ENCODE data around the gene CAMTA1. TPM values are rescaled to one million over a fixed set of nuclear protein-coding genes. Genes with fewer than 3 reads are reported as not detected.

The CAMTA1 gene
- total and polyA plus RNA-seq, 12 donors: 123 to 265 (median 142) TPM

DNA sequence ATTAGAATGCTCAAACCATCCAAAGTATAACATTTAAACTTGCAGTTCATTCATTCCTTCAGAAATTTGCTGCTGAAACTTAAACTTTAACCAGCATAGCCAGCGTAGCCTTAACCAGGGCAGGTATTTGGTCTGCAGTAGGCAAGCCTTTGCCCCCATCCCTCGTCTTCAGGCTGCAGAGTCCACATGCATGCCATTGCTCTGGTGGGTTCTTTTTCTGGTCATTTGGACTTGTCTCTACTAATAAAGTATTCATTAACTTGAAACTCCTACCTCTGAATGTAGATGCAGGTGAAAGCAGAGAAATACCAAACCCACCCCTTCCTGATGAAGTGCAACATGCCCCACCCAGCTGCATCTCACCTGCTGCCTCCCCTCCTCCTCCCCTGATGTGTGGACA, 100.2 kb downstream of the CAMTA1 start:
- DNase-seq: no peak
- TF ChIP-seq, protein P1, sequence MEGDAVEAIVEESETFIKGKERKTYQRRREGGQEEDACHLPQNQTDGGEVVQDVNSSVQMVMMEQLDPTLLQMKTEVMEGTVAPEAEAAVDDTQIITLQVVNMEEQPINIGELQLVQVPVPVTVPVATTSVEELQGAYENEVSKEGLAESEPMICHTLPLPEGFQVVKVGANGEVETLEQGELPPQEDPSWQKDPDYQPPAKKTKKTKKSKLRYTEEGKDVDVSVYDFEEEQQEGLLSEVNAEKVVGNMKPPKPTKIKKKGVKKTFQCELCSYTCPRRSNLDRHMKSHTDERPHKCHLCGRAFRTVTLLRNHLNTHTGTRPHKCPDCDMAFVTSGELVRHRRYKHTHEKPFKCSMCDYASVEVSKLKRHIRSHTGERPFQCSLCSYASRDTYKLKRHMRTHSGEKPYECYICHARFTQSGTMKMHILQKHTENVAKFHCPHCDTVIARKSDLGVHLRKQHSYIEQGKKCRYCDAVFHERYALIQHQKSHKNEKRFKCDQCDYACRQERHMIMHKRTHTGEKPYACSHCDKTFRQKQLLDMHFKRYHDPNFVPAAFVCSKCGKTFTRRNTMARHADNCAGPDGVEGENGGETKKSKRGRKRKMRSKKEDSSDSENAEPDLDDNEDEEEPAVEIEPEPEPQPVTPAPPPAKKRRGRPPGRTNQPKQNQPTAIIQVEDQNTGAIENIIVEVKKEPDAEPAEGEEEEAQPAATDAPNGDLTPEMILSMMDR (IDR thresholded peaks at IDR 0.05): no peak
- intact Hi-C loops (cut with DNase I): loop anchor here in 6 of 10 donors (5.0 to 10.0 kb wide), 5 partner anchors 88 to 163 kb away; no protein-coding TSS in a partner anchor
- no peak overlapping the region for H3K4me3 ChIP-seq
- WGBS, 2 donors: 95 to 97% methylated on average over 2 of the region's 2 CpGs
- H3K27me3 ChIP-seq: no peaks in the 10 kb centered on the region
- H3K27ac ChIP-seq: no peak overlapping the region
- H3K4me1 ChIP-seq: peaks cover 0 to 9% (median 6%) of the 10 kb centered on the region in 9 donors
- no peak for ATAC-seq
- no peaks in the 10 kb centered on the region for H3K9me3 ChIP-seq
- H3K36me3 ChIP-seq: peaks cover 0 to 13% (median 0%) of the 10 kb centered on the region in 9 donors

DNA sequence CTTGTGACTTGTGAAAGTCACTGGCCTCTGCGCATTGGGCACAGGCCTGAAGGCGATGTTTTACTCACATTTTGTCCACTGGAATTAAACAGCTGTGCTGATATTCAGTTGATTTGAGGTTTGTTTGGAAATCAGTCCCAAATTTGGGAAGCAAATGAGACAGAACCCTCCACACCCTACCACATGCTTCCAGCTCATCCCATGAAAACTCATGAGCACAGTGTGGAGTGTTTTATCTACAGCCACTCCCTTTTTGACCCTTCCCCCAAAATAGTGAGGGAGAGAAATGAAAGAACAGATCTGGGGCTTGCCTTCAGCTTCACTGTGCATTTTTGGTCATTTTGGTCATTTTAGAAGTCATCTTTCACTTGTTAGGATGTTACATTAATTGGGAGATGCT, 101.3 kb downstream of the CAMTA1 start:
- Histone ChIP-seq H3K4me3 (no peak overlapping the region), H3K9me3 (no peaks in the 10 kb centered on the region), H3K4me1 (peaks cover 0 to 9% (median 6%) of the 10 kb centered on the region in 9 donors), H3K36me3 (peaks cover 0 to 12% (median 0%) of the 10 kb centered on the region in 9 donors), H3K27me3 (no peaks in the 10 kb centered on the region), H3K27ac (no peak overlapping the region)
- no peak for DNase-seq
- intact Hi-C loops (cut with DNase I): loop anchor here in 6 of 10 donors (5.0 to 10.0 kb wide), 5 partner anchors 89 to 164 kb away; no protein-coding TSS in a partner anchor
- TF ChIP-seq, protein P1 (IDR thresholded peaks at IDR 0.05): no peak
- WGBS, 2 donors: 95 to 97% methylated on average over 2 of the region's 2 CpGs
- no peak for ATAC-seq

DNA sequence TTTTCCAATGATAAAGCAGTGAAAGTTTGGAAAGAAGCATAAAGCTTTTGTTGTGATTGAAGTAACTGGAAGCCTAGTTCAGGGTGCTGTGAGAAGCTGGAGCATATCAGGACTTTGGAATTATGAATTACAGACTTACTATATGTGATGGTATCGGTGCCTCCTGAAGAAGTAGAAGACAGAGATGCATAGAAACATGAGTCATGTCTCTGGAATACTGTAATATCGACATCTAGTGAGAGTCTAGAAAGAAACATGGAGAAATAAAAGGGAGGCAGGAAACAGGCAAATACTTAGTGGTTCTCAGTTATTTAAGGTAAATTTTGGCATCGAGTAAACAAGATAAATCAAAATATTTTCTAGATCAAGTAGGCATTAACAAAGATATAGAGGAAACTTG, 103.0 kb downstream of the CAMTA1 start:
- Histone ChIP-seq H3K4me1 (peaks cover 0 to 9% (median 6%) of the 10 kb centered on the region in 9 donors), H3K27me3 (no peaks in the 10 kb centered on the region), H3K27ac (no peak overlapping the region), H3K36me3 (peaks cover 0 to 12% (median 0%) of the 10 kb centered on the region in 9 donors), H3K9me3 (no peaks in the 10 kb centered on the region), H3K4me3 (no peak overlapping the region)
- TF ChIP-seq, protein P1 (IDR thresholded peaks at IDR 0.05): no peak
- no peak for ATAC-seq
- WGBS, 2 donors: 84 to 85% methylated on average over 3 of the region's 3 CpGs
- intact Hi-C loops (cut with DNase I): loop anchor here in 6 of 10 donors (5.0 to 10.0 kb wide), 5 partner anchors 91 to 166 kb away; no protein-coding TSS in a partner anchor
- no peak for DNase-seq

DNA sequence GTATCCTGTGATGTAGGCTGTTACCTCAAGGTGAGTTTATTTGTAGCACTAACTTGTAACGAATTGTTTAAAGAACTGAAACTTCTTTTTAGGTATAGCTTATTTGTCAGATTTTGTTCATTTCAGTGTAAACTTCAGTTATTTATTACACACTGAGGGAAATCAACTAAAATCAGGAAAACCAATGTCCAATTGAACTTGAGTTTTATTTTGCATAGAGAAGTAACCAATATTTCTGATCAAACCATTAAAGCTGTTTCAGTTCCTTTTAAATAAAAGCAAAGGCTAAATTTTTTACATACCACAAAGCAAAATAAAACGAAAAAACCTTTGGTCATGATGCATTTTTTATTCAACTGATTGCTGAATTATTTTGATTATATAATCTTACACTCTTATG, 103.6 kb downstream of the CAMTA1 start:
- DNase-seq (no peak), ATAC-seq (no peak)
- no peak overlapping the region for H3K27ac ChIP-seq
- H3K4me1 ChIP-seq: peaks cover 0 to 9% (median 6%) of the 10 kb centered on the region in 9 donors
- TF ChIP-seq, protein P1 (IDR thresholded peaks at IDR 0.05): no peak
- peaks cover 0 to 12% (median 0%) of the 10 kb centered on the region in 9 donors for H3K36me3 ChIP-seq
- H3K4me3 ChIP-seq: no peak overlapping the region
- intact Hi-C loops (cut with DNase I): loop anchor here in 6 of 10 donors (5.0 to 10.0 kb wide), 5 partner anchors 92 to 167 kb away; no protein-coding TSS in a partner anchor
- H3K27me3 ChIP-seq: no peaks in the 10 kb centered on the region
- H3K9me3 ChIP-seq: no peaks in the 10 kb centered on the region
- WGBS, 2 donors: 86 to 90% methylated on average over 2 of the region's 2 CpGs
